T follicular helper cell (primary cell): ENCODE measurements around the gene DNMT1.
"Not testable (repeated sequence)": the region's sequence is repeated elsewhere in the genome, so short reads cannot be mapped to it uniquely, and the experiment has no call there.

ENCODE experiments used
- DNase-seq: peaks from one replicate; pipeline ENCODE4 v3.0.0-alpha.2; 2020; ENCODE audit warnings: low read depth
- total RNA-seq, 2 experiments: gene quantifications; one replicate each; lab custom pipeline; 2026; lab: John Stamatoyannopoulos, UW

The DNMT1 gene
- total RNA-seq: 189 to 227 reads per million in 2 experiments

DNA sequence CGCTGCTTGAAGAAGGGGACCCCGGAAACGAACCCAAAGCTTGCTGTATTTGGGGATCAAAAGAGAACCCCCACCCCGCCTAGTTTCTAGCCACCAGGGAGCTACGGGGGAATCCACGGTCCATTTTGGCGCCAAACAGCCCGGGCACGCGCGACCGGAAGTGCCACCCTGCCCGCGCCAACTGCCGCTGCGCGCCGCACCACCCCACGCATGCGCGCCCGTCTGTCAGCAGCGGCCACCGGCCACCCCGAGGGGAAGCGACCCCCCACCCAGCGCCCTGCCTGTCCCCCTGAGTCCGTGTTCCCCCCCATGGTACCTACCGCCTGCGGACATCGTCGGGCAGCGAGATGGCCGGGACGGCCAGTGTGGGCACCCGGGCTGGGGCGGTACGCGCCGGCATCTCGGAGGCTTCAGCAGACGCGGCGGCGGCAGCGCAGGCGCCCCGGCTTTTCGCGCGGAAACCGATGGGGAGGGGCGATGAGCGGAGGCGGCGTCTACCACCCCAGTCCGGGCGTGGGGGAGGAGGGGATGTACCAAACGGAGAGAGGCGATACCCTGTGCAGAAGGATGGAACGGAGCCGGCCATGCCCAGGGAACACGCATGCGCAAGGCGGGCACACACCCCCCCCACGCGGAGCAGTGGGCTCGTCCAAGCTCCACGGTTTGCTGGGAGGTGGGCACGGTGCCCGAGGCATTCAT, at the start of gene DNMT1:
Gene DNMT1 (minus strand): TSS at position 454 of the 699 bp plus-strand sequence. CDS start 54 bp downstream, at position 400.
- DNase-seq: peak; percentile 88

DNA sequence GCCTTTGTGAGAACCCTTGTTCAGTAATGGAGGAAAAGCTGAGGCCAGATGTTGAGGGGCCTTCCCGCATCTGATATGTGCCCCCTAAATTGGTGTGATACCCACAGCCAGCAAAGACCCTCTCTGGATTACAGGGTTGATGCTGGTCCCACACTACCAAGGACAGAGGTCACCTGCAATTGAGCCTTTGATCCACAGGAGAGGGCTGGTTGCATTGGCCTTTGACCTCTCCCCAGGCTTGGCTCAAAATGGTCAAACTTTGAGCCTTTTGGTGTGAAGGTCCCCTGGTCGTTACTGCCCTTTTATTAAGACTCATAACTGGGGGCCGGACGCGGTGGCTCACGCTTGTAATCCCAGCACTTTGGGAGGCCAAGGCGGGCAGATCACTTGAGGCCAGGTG, 48.9 kb upstream of the DNMT1 start:
- DNase-seq: no peak

DNA sequence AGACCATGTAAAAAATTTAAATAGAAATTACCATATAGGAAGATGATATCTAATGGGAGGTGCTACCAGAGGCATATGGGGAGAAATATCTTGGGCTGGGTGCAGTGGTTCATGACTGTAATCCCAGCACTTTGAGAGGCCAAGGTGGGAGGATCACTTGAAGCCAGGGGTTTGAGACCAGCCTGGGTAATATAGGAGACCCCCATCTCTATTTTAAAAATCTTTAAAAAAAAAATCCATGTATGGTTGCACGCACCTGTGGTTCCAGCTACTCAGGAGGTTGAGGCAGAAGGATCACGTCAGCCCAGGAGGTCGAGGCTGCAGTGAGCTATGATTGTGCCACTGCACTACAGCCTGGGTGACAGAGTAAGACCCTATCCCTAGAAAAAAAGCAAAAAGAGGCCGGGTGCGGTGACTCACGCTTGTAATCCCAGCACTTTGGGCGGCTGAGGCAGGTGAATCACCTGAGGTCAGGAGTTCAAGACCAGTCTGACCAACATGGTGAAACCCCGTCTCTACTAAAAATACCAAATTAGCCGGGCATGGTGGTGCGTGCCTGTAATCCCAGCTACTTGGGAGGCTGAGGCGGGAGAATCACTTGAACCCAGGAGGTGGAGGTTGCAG, 47.2 kb upstream of the DNMT1 start:
- DNase-seq: not testable (repeated sequence)

DNA sequence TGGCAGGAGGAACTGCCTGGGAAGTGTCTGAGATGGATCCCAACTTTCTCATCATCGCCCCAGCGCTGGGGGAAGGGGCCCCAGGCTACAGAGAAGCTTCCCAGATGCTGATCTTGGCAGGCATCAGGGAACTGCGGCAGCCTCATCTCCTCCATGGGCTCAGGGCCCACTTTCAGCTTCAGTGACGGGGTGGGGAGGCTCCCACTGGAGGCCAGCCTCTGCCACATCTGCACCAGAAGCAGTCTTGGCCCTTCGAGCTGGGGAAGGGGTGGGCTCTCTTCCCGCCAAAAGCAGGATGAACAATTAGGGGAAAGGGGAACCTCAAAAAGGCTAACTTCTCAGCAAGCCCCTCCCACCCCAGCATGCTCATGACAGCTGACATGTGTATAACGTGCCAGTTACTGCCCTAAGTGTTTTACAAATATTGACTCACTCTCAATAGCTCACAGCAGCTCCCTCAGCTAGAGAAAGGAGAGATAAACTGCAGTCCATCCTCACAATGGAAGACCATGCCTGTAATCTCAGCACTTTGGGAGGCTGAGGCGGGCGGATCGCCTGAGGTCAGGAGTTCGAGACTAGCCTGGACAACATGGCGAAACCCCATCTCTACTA, 43.5 kb upstream of the DNMT1 start:
- no peak for DNase-seq

GRCh38 chr19:10237702-10238101, 42.9 kb upstream of the DNMT1 start:
- DNase-seq: no peak

GRCh38 chr19:10235409-10235808, 40.7 kb upstream of the DNMT1 start:
- DNase-seq: not testable (repeated sequence)

DNA sequence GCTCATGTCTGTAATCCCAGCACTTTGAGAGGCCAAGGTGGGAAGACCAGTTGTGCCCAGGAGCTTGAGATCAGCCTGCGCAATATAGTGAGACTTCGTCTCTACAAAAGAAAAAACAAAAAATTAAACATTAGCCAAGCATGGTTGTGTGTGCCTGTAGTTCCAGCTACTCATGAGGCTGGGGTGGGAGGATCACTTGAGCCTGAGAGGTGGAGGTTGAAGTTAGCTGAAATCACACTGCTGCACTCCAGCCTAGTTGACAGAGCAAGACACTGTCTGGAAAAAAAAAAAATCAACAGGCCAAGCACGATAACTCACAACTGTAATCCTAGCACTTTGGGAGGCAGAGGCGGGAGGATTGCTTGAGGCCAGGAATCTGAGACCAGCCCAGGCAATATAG, 40.2 kb upstream of the DNMT1 start:
- DNase-seq: no peak

- no peak for DNase-seq
These were observed 39.2 kb upstream of the DNMT1 start for GRCh38 chr19:10233946-10234345.

DNA sequence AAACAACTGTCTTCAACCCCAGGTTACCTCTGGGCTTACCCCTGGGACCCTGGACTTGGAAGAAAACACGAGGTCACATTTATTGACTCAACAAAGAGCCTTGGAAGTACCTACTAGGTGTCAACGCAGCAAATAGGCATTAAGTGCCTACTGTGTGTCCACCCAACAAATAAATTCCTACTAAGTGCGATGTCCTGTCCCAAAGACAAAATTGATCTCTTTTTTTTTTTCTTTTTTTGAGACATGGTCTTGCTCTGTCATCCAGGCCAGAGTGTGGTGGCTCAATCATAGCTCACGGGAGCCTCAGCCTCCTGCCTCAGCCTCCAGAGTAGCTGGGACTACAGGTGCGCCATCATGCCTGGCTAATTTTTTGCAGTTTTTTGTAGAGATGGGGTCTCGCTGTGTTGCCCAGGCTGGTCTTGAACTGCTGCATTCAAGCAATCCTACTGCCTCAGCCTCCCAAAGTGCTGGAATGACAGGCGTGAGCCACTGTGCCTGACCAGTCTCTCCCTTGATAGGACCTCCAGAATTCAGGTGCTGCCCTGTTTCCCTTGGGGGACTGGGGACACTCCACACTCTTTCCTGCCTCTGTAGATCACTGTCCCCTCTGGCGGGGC, 37.0 kb upstream of the DNMT1 start:
- DNase-seq: no peak

- DNase-seq: peak; percentile 76
These were observed 36.3 kb upstream of the DNMT1 start, which contains the start of gene S1PR2 for GRCh38 chr19:10230861-10231611. TSS of gene S1PR2 (minus strand) at chr19:10231331. CDS start at chr19:10224905, 6,426 bp downstream.

GRCh38 chr19:10230173-10230860, 35.6 kb upstream of the DNMT1 start:
- DNase-seq: peak; percentile 57

DNA sequence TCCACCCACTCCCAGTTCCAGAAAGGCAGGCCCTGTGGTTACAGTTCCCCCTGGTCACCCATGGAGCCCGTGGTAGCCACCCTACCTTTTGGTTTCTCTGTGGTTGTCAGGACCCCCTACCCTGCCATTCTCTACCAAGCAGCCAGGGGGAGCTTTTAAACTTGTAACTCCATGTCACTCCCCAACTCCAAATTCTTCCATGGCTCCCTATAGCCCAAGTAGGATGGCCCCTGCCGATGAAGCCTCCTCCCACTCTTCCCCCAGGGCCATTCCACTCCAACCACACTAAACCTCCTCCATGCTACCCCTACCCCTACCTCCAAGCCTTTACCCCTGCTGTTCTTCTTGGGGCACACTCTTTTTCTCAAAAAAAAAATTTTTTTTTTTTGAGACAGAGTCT, 34.2 kb upstream of the DNMT1 start:
- DNase-seq: peak; percentile 23

DNA sequence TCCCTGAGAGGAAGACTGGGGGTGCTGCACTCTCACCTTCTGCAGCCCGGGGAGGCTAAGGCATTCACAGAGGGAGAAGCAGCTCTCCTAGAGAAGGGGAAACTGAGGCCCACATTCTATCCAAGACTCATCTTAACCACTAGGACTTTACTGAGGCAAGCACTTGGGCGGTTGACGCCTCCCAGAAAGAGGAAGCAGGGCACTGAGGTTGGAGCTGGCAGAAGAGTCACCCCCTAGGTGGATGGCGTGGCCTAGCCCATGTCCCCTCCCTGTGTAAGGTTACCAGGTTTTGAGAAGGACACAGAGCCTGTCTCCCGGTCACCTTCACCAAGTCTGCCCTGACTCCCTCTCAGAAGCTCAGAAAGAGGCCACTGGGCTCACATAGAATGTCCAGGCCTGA, 33.6 kb upstream of the DNMT1 start:
- DNase-seq: no peak

DNA sequence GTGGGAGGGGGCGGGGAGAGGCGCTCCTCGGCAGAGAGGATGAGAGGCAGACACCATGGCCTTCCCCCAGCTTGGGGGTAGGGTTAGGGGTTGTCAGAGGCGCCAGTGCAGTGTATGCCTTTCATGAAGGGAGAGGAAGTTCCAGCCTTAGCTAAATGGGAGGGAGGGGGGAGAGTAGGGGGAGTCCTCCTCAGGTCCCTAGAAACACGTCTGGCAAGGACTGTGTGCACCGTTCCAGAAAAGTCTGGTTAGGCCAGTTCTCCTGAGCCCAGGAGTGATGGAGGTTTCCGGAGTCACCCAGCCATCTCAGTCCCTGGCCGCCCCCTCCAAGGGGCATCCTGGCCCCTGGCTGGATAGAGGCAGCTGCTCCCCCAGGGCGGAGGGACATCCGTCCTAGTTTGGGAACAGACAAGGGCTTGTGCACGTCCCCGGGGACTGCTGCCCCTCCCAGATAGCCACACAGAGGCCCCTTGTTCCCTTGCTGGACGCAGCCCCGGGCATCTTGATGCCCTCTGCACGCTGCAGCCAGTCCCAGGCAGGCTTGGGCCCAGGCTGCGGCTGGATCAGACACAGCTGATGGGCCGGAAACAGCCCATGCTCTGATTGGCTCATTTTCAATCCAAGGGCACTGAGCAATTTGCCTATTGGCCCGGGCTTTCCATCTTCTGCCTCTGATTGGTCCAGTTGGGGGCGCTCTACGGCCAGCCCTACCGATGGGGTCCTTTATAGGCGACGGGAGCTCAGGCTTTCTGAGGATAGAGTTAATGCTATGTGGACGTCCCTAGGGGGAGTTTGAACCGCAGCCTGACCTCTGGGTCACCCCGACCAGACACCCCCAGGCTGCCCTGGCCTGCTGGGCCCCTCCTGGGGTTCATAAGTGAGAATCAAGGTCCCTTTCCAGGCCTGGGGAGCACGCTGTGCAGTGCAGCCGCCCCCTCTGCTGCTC, 32.5 kb upstream of the DNMT1 start:
- no peak for DNase-seq

DNA sequence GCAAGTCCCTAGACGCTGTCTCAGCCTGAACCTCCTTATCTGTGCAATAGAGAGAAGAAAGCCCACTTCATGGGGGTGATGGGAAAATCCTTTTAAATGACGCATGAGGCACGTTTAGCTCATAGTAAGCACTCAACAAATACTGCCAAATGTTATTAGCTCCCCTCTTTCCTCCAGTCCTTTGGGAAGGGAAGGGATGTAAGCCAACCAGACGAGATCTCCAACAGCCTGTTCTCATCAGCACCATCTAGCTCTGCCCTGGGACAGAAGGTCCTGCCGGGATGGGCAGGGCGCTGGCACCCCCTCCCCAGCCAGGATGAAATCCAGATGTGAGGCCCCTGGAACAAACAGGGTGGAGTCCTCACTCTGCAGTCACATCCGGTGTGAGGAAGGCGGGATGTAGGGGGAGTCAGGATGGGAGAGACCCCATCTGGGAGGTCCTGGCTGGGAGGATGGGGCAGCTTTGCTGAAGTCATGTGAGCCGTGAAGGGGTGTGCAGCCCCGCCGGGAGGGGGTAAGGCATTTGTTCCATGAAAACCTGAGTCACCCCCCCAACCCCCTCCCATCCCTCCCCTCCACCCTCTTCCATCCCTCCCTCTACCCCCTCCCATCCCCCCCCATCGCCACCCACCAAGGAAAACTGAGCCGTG, 31.7 kb upstream of the DNMT1 start:
- no peak for DNase-seq

DNA sequence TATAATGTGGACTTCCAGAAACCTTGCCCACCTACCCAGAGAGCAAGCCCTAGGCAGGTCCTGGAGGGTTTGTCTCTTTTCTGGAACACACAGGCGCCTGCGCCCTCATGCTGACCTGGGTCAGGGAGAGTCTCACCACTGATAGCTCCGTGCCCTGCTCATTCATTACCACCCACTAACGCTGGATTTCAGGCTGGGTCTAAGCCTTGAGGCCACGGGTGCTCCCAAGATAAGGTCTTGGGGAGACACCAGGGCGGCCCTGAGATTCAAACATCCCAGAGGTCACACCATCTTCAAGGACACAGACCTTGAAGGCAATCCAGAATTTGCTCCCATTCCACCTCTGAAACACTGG, 31.2 kb upstream of the DNMT1 start:
- no peak for DNase-seq

- no peak for DNase-seq
These were observed 29.6 kb upstream of the DNMT1 start for GRCh38 chr19:10224337-10224736.

GRCh38 chr19:10223488-10224213, 28.9 kb upstream of the DNMT1 start:
- DNase-seq: no peak
